ENCODE measurements around the gene RAD50.

The RAD50 gene

DNA sequence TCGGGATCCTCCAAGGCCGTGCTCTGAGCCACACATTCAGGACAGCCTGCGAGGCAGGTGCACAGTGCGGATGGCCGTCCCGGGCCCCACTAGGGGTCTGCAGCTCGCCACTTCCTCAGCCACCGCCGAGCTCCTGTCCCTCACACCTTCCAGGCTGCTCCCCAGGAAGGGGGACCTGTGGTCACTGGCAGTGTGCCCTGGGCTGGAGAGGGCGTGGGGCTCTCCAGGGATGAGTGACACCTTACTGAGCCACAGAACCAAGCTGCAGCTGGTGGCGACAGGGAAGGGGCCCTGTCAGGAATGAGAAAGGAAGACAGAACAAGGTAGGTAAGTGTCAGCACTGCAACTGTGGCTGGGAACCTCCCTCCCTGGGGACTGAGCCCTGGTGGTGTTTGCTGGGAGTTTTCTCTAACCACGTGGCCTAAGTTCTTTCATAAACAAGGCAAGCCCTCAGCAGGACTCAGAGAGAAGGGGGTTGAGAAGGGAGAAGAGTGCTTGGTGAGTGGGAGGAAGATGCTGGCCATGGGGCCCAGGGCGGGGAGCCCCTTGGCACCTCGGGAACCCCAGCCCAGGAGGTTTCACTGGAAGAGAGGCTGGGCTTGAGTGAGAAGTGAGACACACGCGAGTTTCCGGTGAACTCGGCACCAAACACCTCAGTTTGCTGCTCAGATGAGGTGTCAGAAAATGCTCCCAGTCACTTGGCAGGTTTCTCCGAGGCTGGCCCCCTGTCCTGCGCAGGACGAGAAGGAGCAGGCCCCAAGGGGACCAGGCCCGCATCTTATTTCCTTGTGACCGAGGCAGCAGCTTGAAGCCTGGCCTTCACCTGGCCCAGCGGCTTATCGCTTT lies 106.4 kb downstream of the RAD50 start:
- peak; percentile 54 for DNase-seq

- peak; percentile 56 for DNase-seq
Measured at GRCh38 chr5:132663771-132664695, 107.3 kb downstream of the RAD50 start.

DNA sequence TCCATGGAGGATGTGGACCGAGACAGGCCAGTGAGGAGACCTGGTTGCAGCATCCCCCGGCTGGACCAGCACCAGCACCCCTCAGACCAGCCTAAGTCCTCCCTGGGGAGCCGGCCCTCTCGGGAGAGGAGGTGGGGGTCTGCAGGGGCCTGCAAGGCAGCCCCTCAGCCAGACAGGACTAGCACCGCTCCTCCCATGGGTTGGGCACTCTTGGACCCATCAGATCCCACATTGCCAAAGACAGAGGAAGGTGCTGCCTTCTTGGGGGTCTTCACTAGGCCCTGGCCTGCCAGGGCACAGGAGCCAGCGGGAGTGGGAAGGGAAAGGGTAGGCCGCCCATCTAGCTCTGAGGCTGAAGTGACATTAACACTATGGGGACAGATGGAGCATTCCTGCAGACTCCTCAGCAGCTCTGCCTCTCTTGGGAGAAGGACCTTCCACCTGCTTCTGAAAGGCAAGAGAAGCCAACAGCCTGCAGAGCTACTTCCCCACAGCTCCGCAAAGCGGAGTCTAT lies 108.0 kb downstream of the RAD50 start:
- no peak for DNase-seq

GRCh38 chr5:132665574-132666080 lies 108.8 kb downstream of the RAD50 start:
- no peak for DNase-seq

DNA sequence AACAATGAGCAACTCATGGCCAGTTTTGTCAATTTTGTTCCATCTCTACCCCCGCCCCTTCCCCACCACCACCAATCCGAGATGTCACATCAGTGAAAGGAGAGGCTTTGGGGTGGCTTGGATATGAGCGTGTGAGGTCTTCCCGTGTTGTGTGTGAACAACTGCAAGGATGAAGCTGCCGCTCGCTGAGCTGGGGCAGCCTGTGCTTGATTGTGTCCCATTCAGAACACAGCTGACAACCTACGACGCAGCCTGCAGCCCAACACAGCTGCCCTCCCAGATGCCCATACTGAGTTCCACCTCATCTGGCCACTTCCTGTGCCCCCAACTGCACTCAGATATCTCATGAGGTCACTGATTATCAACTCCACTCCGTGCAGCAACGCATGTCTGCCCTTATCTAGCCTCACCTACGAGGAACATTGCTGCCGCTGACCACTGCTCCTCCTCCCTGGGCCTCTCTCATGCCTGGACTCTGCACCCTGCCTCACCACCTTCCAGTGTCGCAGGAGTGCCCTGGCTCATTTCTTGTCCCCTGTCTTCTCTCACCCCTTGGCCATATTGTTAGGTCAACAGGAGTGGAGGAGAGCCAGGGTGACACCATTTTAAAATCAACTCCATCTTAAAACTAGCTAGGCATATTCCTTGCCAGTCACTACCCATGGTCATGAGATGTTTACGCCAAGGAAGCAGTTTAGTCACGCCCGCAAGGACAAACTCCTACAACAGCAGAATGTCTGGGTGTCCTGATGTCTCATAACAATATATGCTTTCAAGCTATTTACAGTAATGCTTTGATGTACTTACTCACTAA lies 109.7 kb downstream of the RAD50 start:
- DNase-seq: no peak

DNA sequence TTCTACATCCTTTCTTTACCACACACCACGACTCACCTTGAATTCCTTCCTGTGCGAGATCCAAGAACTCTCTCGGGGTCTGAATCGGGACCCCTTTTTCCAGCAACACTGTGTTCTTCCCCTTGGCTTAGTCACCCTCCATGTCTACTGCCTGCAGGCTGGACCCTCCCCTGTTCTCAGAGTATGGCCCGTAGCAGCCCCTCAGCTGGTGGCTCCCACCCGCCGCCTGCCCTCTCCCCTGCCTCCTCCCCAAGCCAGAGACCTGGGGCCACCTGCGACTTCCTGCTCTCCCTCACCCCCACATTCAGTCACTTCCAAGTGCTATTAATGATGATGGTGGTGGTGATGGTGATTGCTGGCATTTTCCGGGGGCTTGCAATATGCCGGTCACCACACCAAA lies 110.5 kb downstream of the RAD50 start:
- DNase-seq: no peak

GRCh38 chr5:132667761-132668705 lies 111.3 kb downstream of the RAD50 start:
- no peak for DNase-seq

DNA sequence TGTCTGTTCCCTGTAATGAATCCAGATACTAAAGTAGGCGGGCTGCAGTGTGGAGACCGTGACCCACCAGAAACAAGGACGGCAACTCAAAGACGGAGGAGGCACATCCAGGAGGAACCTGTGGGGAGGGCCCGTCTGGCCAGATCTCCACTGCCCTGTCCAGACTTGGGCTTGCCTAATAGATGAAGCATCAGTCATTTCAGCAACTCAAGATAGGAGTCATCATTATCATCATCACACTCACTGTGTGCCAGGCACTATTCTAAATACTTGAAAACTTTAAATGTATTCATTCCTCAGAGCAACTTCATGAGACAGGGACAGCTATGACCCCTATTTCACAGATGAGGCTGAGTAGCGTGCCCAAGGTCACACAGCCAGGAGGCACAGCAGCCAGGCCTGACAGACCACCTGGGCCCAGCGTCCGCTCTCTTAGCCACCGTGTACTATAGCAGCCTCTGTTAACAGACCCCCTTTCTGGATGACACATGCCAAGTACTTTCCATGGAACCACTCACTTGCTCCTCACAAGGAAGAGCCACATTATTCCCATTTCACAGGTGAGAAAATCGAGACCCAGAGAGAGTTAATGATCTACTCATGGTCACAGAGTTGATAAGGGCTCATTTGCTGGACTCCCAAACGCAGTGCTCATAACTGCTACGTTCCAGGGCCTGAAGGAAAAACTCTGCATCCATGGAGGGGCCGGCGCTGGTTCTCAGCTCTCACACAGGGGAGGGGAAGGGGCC lies 112.1 kb downstream of the RAD50 start:
- DNase-seq: no peak

DNA sequence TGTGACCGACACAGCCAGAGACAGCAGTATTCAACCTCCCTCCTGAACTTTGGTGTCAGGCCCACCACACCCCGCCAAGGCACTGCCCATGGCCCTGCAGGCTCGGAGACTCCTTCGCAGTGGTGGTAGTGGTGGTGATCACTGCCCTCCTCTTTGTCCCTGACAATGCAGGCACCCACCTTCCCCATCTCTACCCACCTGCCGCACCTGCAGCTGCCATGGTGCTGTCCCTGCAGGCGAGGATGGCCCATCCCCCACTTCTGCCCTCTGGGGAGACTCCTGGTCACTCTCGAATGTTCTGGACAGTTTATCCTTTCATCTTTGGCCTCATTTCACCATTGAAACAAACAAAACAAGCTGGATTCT lies 112.7 kb downstream of the RAD50 start:
- DNase-seq: no peak

- no peak for DNase-seq
Measured at GRCh38 chr5:132669966-132670882, 113.4 kb downstream of the RAD50 start.

- no peak for DNase-seq
Measured at GRCh38 chr5:132671000-132671399, 114.2 kb downstream of the RAD50 start.

DNA sequence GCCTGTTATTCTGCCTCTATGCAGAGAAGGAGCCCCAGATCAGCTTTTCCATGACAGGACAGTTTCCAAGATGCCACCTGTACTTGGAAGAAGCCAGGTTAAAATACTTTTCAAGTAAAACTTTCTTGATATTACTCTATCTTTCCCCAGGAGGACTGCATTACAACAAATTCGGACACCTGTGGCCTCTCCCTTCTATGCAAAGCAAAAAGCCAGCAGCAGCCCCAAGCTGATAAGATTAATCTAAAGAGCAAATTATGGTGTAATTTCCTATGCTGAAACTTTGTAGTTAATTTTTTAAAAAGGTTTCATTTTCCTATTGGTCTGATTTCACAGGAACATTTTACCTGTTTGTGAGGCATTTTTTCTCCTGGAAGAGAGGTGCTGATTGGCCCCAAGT lies 116.7 kb downstream of the RAD50 start:
- no peak for DNase-seq

DNA sequence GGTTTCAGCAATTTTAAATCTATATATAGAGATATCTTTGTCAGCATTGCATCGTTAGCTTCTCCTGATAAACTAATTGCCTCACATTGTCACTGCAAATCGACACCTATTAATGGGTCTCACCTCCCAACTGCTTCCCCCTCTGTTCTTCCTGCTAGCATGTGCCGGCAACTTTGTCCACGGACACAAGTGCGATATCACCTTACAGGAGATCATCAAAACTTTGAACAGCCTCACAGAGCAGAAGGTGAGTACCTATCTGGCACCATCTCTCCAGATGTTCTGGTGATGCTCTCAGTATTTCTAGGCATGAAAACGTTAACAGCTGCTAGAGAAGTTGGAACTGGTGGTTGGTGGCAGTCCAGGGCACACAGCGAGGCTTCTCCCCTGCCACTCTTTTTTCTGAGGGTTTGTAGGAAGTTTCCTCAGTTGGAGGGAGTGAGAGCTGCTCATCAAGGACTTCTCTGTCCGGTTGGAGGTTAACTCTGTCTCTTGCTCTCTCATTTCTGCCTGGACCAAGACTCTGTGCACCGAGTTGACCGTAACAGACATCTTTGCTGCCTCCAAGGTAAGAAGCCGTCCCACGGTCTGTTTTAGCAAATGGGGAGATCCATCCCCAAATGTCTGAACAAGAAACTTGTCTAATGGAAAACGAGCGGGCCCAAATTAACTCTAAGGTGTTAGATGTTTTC lies 117.3 kb downstream of the RAD50 start, which contains the start of gene IL4:
Gene IL4, plus strand, starts transcription at position 51 of the 692 bp plus-strand sequence. Its CDS starts 62 bp downstream, at position 113.
- DNase-seq: peak; percentile 11

DNA sequence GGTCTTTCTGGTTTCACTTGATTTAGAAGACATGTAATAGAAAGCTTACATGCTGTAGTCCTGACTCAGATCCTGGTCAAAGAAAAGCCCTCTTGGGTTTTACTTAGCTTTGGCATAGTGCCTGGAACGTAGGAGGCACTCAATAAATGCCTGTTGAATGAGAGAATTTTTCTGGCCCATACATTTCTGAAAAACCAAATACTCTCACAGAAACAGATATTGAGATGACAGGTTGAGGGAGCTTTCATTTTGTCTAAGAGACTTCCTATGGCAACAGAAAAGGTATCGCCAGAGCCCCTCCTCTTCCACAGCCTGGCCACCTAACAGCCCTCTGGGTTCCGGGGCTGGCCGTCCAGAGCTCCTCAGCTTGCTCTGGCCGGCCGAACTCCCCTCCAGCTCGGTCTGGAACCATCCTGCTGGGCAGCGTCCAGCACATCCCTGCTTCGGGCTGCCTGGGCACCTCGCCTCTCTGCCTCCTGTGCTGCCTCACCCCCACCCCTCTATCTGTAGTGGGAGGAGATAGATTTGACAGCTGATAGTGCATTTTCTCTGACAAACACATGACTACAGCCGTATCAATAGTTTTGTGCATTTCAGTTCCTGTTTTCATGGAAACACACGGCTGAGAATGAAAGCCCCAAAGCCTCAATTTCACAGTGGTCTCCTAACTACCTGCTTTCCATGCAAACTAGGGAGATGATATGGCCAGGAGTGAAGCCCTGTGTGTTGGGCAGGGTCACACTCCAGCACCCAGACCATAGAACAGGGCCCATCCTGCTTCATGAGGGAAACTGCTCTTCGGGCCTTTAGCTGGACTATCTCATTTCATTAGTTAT lies 118.1 kb downstream of the RAD50 start:
- DNase-seq: peak; percentile 21

GRCh38 chr5:132675936-132676689 lies 119.3 kb downstream of the RAD50 start:
- no peak for DNase-seq

- DNase-seq: no peak
Measured at GRCh38 chr5:132677191-132677590, 120.4 kb downstream of the RAD50 start.
